IMR-90 (cell line): ENCODE data around the gene CACNA1I. TPM values are rescaled to one million over a fixed set of nuclear protein-coding genes. Genes with fewer than 3 reads are reported as not detected.

Experiments
- ATAC-seq: fragments of 200-7000 bp; cut with Tn5 transposase; 2 replicates; pipeline ENCODE4 v1.9.1; 2020; ENCODE audit warnings: low read depth, mild to moderate bottlenecking, moderate library complexity
- BruUV-seq: library from RNA; stranded (reverse); fragments of 400-500 nt; replicated peaks from 2 replicates; lab custom pipeline; 2021; lab: Mats Ljungman, UMichigan
- CTCF ChIA-PET: fragments of 300-600 bp; formaldehyde crosslinking; extraction: SDS; loops from one replicate; lab custom pipeline; 2021; ENCODE audit warnings: antibody characterized with exemption; lab: Yijun Ruan, JAX
- POLR2A ChIA-PET: fragments of 300-600 bp; sonication (Branson Sonifier 250); formaldehyde crosslinking; loops from one replicate; lab custom pipeline; 2022; ENCODE audit warnings: antibody characterized with exemption; ENCODE audit not compliant: unreplicated experiment; lab: Charles Lee
- DNase-seq: peaks from one replicate; pipeline ENCODE4 v3.0.0; 2013
- H2AFZ ChIP-seq: replicated peaks from 2 replicates; pipeline ENCODE3; 2013; ENCODE audit warnings: low read length, mild to moderate bottlenecking; ENCODE audit not compliant: poor library complexity
- H2AK5ac ChIP-seq: 2 replicates; pipeline ENCODE4 v1.6.1; 2013; ENCODE audit warnings: low read depth, low read length, inconsistent platforms
- H2AK9ac ChIP-seq: replicated peaks from 2 replicates; pipeline ENCODE3; 2013; ENCODE audit warnings: mild to moderate bottlenecking, low read depth, low read length, moderate library complexity; ENCODE audit not compliant: poor library complexity
- H2BK120ac ChIP-seq: 2 replicates; pipeline ENCODE4 v1.6.1; 2013; ENCODE audit warnings: low read depth, low read length, inconsistent platforms
- H2BK15ac ChIP-seq: 3 replicates; pipeline ENCODE4 v1.6.1; 2013; ENCODE audit warnings: low read depth, low read length, inconsistent platforms
- H2BK20ac ChIP-seq: 2 replicates; pipeline ENCODE4 v1.6.1; 2013; ENCODE audit warnings: low read depth, mild to moderate bottlenecking, inconsistent platforms, low read length, moderate library complexity
- H2BK5ac ChIP-seq: 2 replicates; pipeline ENCODE4 v1.6.1; 2013; ENCODE audit warnings: mild to moderate bottlenecking, low read depth, low read length, inconsistent platforms; ENCODE audit not compliant: poor library complexity, severe bottlenecking
- H3K14ac ChIP-seq: replicated peaks from 2 replicates; pipeline ENCODE4 v1.6.1; 2013; ENCODE audit warnings: low read depth, low read length, inconsistent platforms
- H3K18ac ChIP-seq: 2 replicates; pipeline ENCODE4 v1.6.1; 2013; ENCODE audit warnings: low read depth, low read length, control low read depth
- H3K23ac ChIP-seq: 2 replicates; pipeline ENCODE4 v1.6.1; 2013; ENCODE audit warnings: low read depth, low read length, inconsistent platforms
- H3K27ac ChIP-seq: 2 replicates; pipeline ENCODE4 v1.5.1; 2013; ENCODE audit warnings: mild to moderate bottlenecking, control low read depth, low read length; ENCODE audit not compliant: insufficient read depth
- H3K27me3 ChIP-seq: 2 replicates; pipeline ENCODE4 v1.6.1; 2013; ENCODE audit warnings: low read length; ENCODE audit not compliant: control insufficient read depth, insufficient read depth
- H3K36me3 ChIP-seq: 2 replicates; pipeline ENCODE4 v1.6.1; 2013; ENCODE audit warnings: low read length, mixed read lengths; ENCODE audit not compliant: control insufficient read depth, insufficient read depth
- H3K4ac ChIP-seq: 2 replicates; pipeline ENCODE4 v1.6.1; 2013; ENCODE audit warnings: low read depth, low read length, inconsistent platforms
- H3K4me1 ChIP-seq: 2 replicates; pipeline ENCODE4 v1.6.1; 2013; ENCODE audit warnings: low read length, mixed read lengths; ENCODE audit not compliant: control insufficient read depth, insufficient read depth
- H3K4me2 ChIP-seq: 2 replicates; pipeline ENCODE4 v1.6.1; 2013; ENCODE audit warnings: low read depth, mild to moderate bottlenecking, control low read depth, low read length, moderate library complexity
- H3K4me3 ChIP-seq: 2 replicates; pipeline ENCODE4 v1.5.1; 2013; ENCODE audit warnings: low read depth, mild to moderate bottlenecking, control low read depth, low read length, moderate library complexity; ENCODE audit not compliant: insufficient read depth
- H3K56ac ChIP-seq: 2 replicates; pipeline ENCODE4 v1.6.1; 2013; ENCODE audit warnings: low read length, inconsistent platforms; ENCODE audit not compliant: insufficient read depth; ENCODE audit errors: extremely low read depth
- H3K79me1 ChIP-seq, 2 experiments: 2 replicates each; pipeline ENCODE4 v1.6.1; 2013; ENCODE audit warnings: low read length in 2 of 2, inconsistent platforms in 1 of 2, low read depth in 1 of 2
- H3K9ac ChIP-seq: 2 replicates; pipeline ENCODE4 v1.6.1; 2013; ENCODE audit warnings: low read depth, low read length, control low read depth
- H3K9me1 ChIP-seq: 2 replicates; pipeline ENCODE4 v1.6.1; 2013; ENCODE audit warnings: low read length, inconsistent platforms; ENCODE audit not compliant: insufficient read depth
- H3K9me3 ChIP-seq: 2 replicates; pipeline ENCODE4 v1.6.1; 2013; ENCODE audit warnings: low read length; ENCODE audit not compliant: control insufficient read depth, insufficient read depth
- H4K20me1 ChIP-seq: 2 replicates; pipeline ENCODE4 v1.6.1; 2013; ENCODE audit warnings: low read length, inconsistent platforms; ENCODE audit not compliant: insufficient read depth
- H4K5ac ChIP-seq: 2 replicates; pipeline ENCODE4 v1.6.1; 2013; ENCODE audit warnings: mild to moderate bottlenecking, low read depth, low read length, control low read depth
- H4K8ac ChIP-seq, 2 experiments: 2 replicates each; pipeline ENCODE4 v1.6.1; 2013; ENCODE audit warnings: low read depth in 2 of 2, low read length in 2 of 2, control low read depth in 1 of 2, inconsistent platforms in 1 of 2
- H4K91ac ChIP-seq: 2 replicates; pipeline ENCODE4 v1.6.1; 2013; ENCODE audit warnings: low read depth, low read length, inconsistent platforms; ENCODE audit not compliant: insufficient read depth
- BHLHE40 ChIP-seq: fragments of 150-350 bp; IDR thresholded peaks from 2 replicates; pipeline ENCODE4 v1.6.1; 2016; ENCODE audit warnings: mild to moderate bottlenecking, low read depth, low read length
- CEBPB ChIP-seq: IDR thresholded peaks from 2 replicates; pipeline ENCODE4 v1.6.1; 2012; ENCODE audit warnings: low read depth, low read length, improper control_type of control experiment
- CHD1 ChIP-seq: IDR thresholded peaks from 2 replicates; pipeline ENCODE4 v1.6.1; 2012; ENCODE audit warnings: low read depth, low read length, improper control_type of control experiment
- FOS ChIP-seq: fragments of 150-350 bp; IDR thresholded peaks from 2 replicates; pipeline ENCODE4 v1.6.1; 2016; ENCODE audit warnings: low read depth, low read length
- MAFK ChIP-seq: IDR thresholded peaks from 2 replicates; pipeline ENCODE4 v1.6.1; 2012; ENCODE audit warnings: low read depth, low read length, improper control_type of control experiment
- MAZ ChIP-seq: IDR thresholded peaks from 2 replicates; pipeline ENCODE4 v1.6.1; 2012; ENCODE audit warnings: low read depth, mild to moderate bottlenecking, low read length, improper control_type of control experiment, moderate library complexity, borderline replicate concordance
- MXI1 ChIP-seq: IDR thresholded peaks from 2 replicates; pipeline ENCODE4 v1.6.1; 2012; ENCODE audit warnings: low read depth, mild to moderate bottlenecking, low read length, moderate library complexity, borderline replicate concordance
- NFE2L2 ChIP-seq: fragments of 150-350 bp; IDR thresholded peaks from 2 replicates; pipeline ENCODE4 v1.6.1; 2016; ENCODE audit warnings: low read depth, mild to moderate bottlenecking, low read length
- POLR2A ChIP-seq: IDR thresholded peaks from 2 replicates; pipeline ENCODE4 v1.6.1; 2012; ENCODE audit warnings: mild to moderate bottlenecking, low read depth, low read length
- RAD21 ChIP-seq: IDR thresholded peaks from 2 replicates; pipeline ENCODE4 v1.6.1; 2012; ENCODE audit warnings: low read length, improper control_type of control experiment
- RCOR1 ChIP-seq: IDR thresholded peaks from 2 replicates; pipeline ENCODE4 v1.6.1; 2012; ENCODE audit warnings: mild to moderate bottlenecking, low read length, improper control_type of control experiment; ENCODE audit not compliant: insufficient replicate concordance
- RFX5 ChIP-seq: IDR thresholded peaks from 2 replicates; pipeline ENCODE4 v1.8.0; 2012; ENCODE audit warnings: low read depth, mild to moderate bottlenecking, low read length, moderate library complexity
- SMC3 ChIP-seq: fragments of 150-350 bp; IDR thresholded peaks from 2 replicates; pipeline ENCODE4 v1.6.1; 2016; ENCODE audit warnings: low read depth, mild to moderate bottlenecking, antibody characterized with exemption, low read length, moderate library complexity
- WGBS, 2 experiments: methylation state at CpG; one replicate each; pipeline versions ENCODE4 v1.1.5 to v1.1.7; 2013; ENCODE audit warnings: missing lambda C conversion rate in 2 of 2; ENCODE audit not compliant: insufficient read length in 1 of 2; ENCODE audit errors: extremely low coverage in 2 of 2; 5-methylcytosine and 5-hydroxymethylcytosine counted together
- dilution Hi-C: fragments of 300-500 bp; cut with HindIII; formaldehyde crosslinking; loops from one replicate; pipeline ENCODE4 v1.14.3; 2018; ENCODE audit warnings: low sequenced_read_pairs; ENCODE audit not compliant: unreplicated experiment
- in situ Hi-C: fragments of 300-500 bp; cut with MboI; formaldehyde crosslinking; loops from 3 replicates; pipeline ENCODE4 v1.14.3; 2019; ENCODE audit warnings: low sequenced_read_pairs, inconsistent platforms, mixed read lengths
- intact Hi-C: fragments of 100-400 bp; cut with micrococcal nuclease; formaldehyde crosslinking; loops from 2 replicates; pipeline ENCODE4 v1.10.0; 2022
- polyA plus RNA-seq, 3 experiments: library from polyadenylated mRNA; depleted of rRNA; stranded (reverse); fragments of >200 nt; gene quantifications; 2 replicates each; pipeline ENCODE4 v1.2.3, GENCODE V29; 2012; ENCODE audit warnings: low replicate concordance in 1 of 3
- total RNA-seq: library from RNA; depleted of rRNA; stranded (reverse); fragments of >200 nt; gene quantifications from 2 replicates; pipeline ENCODE4 v1.2.3, GENCODE V29; 2012
- TF ChIP-seq, protein P1 (sequence below): fragments of 150-350 bp; IDR thresholded peaks from 2 replicates; pipeline ENCODE4 v1.6.1; 2017; ENCODE audit warnings: mild to moderate bottlenecking, antibody characterized with exemption, low read length, low read depth
- TF ChIP-seq, protein P2 (sequence below): fragments of 150-350 bp; IDR thresholded peaks from 2 replicates; pipeline ENCODE4 v1.6.1; 2016; ENCODE audit warnings: low read depth, mild to moderate bottlenecking, low read length, moderate library complexity, borderline replicate concordance

Gene CACNA1I
- total and polyA plus RNA-seq, 2 of the 4 experiments (the other 2 are of a cell fraction), result under 0.01 to 0.02 TPM

DNA sequence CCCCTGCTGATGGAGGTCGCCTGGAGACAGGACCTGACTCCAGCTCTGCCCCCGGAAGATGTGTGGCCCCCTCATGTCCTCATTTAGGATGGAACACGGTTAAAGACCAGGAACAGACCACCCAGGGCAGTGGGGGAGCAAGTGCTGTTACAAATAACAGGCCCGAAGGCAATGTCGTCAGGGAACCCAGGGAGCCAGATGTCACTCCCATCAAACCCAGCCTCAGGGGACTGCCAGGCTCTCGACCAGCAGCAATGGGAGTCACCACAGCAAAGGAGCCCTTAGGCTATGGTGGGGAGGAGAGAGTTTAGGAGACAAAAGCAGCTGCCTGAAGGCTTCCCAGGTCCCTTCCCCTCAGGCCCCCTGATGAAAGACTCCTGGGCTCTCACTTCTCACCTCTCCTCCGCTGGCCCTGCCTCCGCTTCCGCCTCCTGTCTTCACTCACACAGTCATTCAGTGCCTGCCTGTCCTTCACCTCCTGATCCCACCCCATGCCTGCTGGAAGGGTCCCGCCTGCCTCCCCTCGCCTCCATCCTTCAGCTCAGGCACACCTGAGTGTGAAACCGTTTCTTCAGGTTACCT is 42.4 kb upstream of the CACNA1I start:
- ATAC-seq (no peak), DNase-seq (no peak)
- Histone ChIP-seq H3K14ac (no peak overlapping the region), H2BK15ac (no peak overlapping the region), H2BK120ac (no peak overlapping the region), H3K4me1 (peaks cover 4% of the 10 kb centered on the region; the same call in 1 of the 2 replicates), H3K9me1 (peaks cover 5% of the 10 kb centered on the region; the same call in 1 of the 2 replicates), H3K79me1 (peaks cover 23 to 81% of the 10 kb centered on the region in 2 experiments), H3K27ac (no peak overlapping the region), H3K4me2 (no peak overlapping the region), H3K36me3 (peaks cover 23% of the 10 kb centered on the region), H3K27me3 (no peaks in the 10 kb centered on the region), H3K4ac (no peak overlapping the region), H4K5ac (no peak overlapping the region), H3K9me3 (no peaks in the 10 kb centered on the region), H2AK9ac (no peak overlapping the region), H3K18ac (no peak overlapping the region), H3K23ac (no peak overlapping the region), H3K56ac (no peak overlapping the region), H4K8ac (no peak overlapping the region), H2BK5ac (no peak overlapping the region), H4K91ac (no peak overlapping the region), H3K4me3 (no peak overlapping the region), H2AFZ (no peak overlapping the region), H3K9ac (no peak overlapping the region), H2BK20ac (no peak overlapping the region), H2AK5ac (no peak overlapping the region), H4K20me1 (peaks cover 76% of the 10 kb centered on the region)
- 80% methylated on average over 3 of the region's 12 CpGs; no CpG with 5 or more reads in 1 of the 2 experiments for whole genome bisulfite sequencing, 2 experiments
- dilution Hi-C loops (no loop called here), intact Hi-C loops (loop anchor here (10.0 kb wide), 1 partner anchor 123 kb away; no protein-coding TSS in a partner anchor), in situ Hi-C loops (loop anchor here (10.0 kb wide), 1 partner anchor 213 kb away; the partner anchor contains the start of gene RPL3)
- CTCF ChIA-PET, result interaction anchor here (0.8 kb wide), 1 partner anchor 185 kb away, joined by 3 read pairs; no protein-coding TSS in a partner anchor
- no TSS peak for BruUV-seq
- POLR2A ChIA-PET, result interaction anchor here (0.7 to 1.4 kb wide), 4 partner anchors 8 to 212 kb away, joined by 3 to 5 read pairs (median 4); partner anchors contain the start of gene ATF4
- no peak for TF ChIP-seq RFX5
- TF ChIP-seq POLR2A, result no peak
- no peak for TF ChIP-seq CHD1
- TF ChIP-seq MAZ, result no peak
- no peak for TF ChIP-seq RAD21
- no peak for TF ChIP-seq BHLHE40
- TF ChIP-seq FOS, result no peak
- no peak for TF ChIP-seq RCOR1
- TF ChIP-seq SMC3, result no peak
- no peak for TF ChIP-seq NFE2L2
- TF ChIP-seq, protein P1, sequence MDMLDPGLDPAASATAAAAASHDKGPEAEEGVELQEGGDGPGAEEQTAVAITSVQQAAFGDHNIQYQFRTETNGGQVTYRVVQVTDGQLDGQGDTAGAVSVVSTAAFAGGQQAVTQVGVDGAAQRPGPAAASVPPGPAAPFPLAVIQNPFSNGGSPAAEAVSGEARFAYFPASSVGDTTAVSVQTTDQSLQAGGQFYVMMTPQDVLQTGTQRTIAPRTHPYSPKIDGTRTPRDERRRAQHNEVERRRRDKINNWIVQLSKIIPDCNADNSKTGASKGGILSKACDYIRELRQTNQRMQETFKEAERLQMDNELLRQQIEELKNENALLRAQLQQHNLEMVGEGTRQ, result no peak
- no peak for TF ChIP-seq MAFK
- no peak for TF ChIP-seq CEBPB
- no peak for TF ChIP-seq MXI1
- TF ChIP-seq, protein P2, sequence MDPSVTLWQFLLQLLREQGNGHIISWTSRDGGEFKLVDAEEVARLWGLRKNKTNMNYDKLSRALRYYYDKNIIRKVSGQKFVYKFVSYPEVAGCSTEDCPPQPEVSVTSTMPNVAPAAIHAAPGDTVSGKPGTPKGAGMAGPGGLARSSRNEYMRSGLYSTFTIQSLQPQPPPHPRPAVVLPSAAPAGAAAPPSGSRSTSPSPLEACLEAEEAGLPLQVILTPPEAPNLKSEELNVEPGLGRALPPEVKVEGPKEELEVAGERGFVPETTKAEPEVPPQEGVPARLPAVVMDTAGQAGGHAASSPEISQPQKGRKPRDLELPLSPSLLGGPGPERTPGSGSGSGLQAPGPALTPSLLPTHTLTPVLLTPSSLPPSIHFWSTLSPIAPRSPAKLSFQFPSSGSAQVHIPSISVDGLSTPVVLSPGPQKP, result no peak
